ENCODE measurements around the gene SRSF9. TPM values are rescaled to one million over a fixed set of nuclear protein-coding genes. Genes with fewer than 3 reads are reported as not detected.

SRSF9 gene
- total RNA-seq, 1 donor from 2014 or later = 151 TPM

GRCh38 chr12:120432772-120433525, 36.6 kb downstream of the SRSF9 start:
- TF ChIP-seq CTCF (IDR thresholded peaks at IDR 0.05) = no peak
- H3K4me3 Mint-ChIP-seq (ENCODE audit: unreplicated experiment) = no peak overlapping the region
- no peak for DNase-seq (ENCODE audit: extremely low spot score, unreplicated experiment)
- no peaks in the 10 kb centered on the region for H3K36me3 Mint-ChIP-seq (ENCODE audit: unreplicated experiment)
- no peak overlapping the region for H3K27ac Mint-ChIP-seq (ENCODE audit: unreplicated experiment)
- H3K9me3 Mint-ChIP-seq (ENCODE audit: unreplicated experiment) = no peaks in the 10 kb centered on the region
- H3K27me3 Mint-ChIP-seq (ENCODE audit: unreplicated experiment) = no peaks in the 10 kb centered on the region
- peaks cover 8% of the 10 kb centered on the region for H3K4me1 Mint-ChIP-seq (ENCODE audit: unreplicated experiment)

DNA sequence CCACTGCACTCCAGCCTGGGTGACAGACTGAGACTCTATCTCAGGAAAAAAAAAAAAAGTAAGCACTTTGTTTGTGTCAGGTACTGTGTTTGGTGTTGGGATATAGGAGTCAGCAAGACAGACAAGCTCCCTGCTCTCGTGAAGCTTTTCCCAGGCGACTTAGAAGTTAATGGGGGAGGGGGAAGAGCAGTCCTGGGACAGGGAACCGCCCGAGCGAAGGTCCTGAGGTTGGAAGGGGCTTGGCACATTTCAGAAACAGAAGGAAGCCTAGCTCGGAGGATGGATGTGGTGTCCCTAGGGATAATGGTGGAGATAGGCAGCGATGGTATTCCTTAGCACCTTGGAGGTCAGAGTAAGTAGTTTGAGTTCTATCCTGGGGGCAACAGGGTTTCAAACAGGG, 40.2 kb downstream of the SRSF9 start:
- no peak for TF ChIP-seq CTCF (IDR thresholded peaks at IDR 0.05)
- no peak for DNase-seq (ENCODE audit: extremely low spot score, unreplicated experiment)
- Mint-ChIP-seq H3K36me3 (ENCODE audit: unreplicated experiment) (no peaks in the 10 kb centered on the region), H3K4me3 (ENCODE audit: unreplicated experiment) (no peak overlapping the region), H3K27me3 (ENCODE audit: unreplicated experiment) (no peaks in the 10 kb centered on the region), H3K27ac (ENCODE audit: unreplicated experiment) (no peak overlapping the region), H3K4me1 (ENCODE audit: unreplicated experiment) (peaks cover 1% of the 10 kb centered on the region), H3K9me3 (ENCODE audit: unreplicated experiment) (no peaks in the 10 kb centered on the region)

DNA sequence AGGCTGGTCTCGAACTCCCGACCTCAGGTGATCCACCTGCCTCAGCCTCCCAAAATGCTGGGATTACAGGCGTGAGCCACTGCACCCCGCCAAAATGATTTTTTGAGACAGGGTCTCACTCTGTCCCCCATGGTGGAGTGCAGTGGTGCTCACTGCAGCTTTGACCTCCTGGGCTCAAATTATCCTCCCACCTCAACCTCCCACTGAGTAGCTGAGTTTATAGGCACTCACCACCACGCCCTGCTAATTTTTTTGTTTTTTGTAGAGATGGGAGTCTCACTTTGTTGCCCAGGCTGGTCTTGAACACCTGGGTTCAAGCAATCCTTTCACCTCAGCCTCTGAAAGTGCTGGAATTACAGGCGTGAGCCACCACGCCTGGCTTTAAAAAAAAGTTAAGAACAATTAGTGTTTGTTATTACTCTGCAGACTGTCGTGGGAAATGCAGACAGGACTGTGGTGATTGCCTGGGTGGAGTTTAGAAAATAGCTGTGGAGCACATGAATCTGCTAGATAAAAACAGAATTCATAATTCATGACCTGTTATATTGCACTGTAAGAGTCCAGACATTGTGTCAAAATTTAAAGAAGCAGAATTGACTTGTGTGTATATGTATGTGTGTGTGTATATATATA, 40.8 kb downstream of the SRSF9 start:
- Mint-ChIP-seq H3K36me3 (ENCODE audit: unreplicated experiment) (no peaks in the 10 kb centered on the region), H3K4me1 (ENCODE audit: unreplicated experiment) (peaks cover 1% of the 10 kb centered on the region), H3K9me3 (ENCODE audit: unreplicated experiment) (no peaks in the 10 kb centered on the region), H3K27ac (ENCODE audit: unreplicated experiment) (no peak overlapping the region), H3K4me3 (ENCODE audit: unreplicated experiment) (no peak overlapping the region), H3K27me3 (ENCODE audit: unreplicated experiment) (no peaks in the 10 kb centered on the region)
- no peak for DNase-seq (ENCODE audit: extremely low spot score, unreplicated experiment)
- no peak for TF ChIP-seq CTCF (IDR thresholded peaks at IDR 0.05)

- H3K4me1 Mint-ChIP-seq (ENCODE audit: unreplicated experiment) = peaks cover 1% of the 10 kb centered on the region
- no peaks in the 10 kb centered on the region for H3K9me3 Mint-ChIP-seq (ENCODE audit: unreplicated experiment)
- H3K4me3 Mint-ChIP-seq (ENCODE audit: unreplicated experiment) = no peak overlapping the region
- H3K27me3 Mint-ChIP-seq (ENCODE audit: unreplicated experiment) = no peaks in the 10 kb centered on the region
- no peak for DNase-seq (ENCODE audit: extremely low spot score, unreplicated experiment)
- H3K36me3 Mint-ChIP-seq (ENCODE audit: unreplicated experiment) = no peaks in the 10 kb centered on the region
- TF ChIP-seq CTCF (IDR thresholded peaks at IDR 0.05) = no peak
- no peak overlapping the region for H3K27ac Mint-ChIP-seq (ENCODE audit: unreplicated experiment)
These were observed 43.8 kb downstream of the SRSF9 start for GRCh38 chr12:120425797-120426196.

- Mint-ChIP-seq H3K27ac (ENCODE audit: unreplicated experiment) (no peak overlapping the region), H3K27me3 (ENCODE audit: unreplicated experiment) (no peaks in the 10 kb centered on the region)
These were observed 46.6 kb downstream of the SRSF9 start for GRCh38 chr12:120422892-120423456.

More at GRCh38 chr12:120422892-120423456, 46.6 kb downstream of the SRSF9 start:
- no peaks in the 10 kb centered on the region for H3K36me3 Mint-ChIP-seq (ENCODE audit: unreplicated experiment)
- H3K4me3 Mint-ChIP-seq (ENCODE audit: unreplicated experiment) = no peak overlapping the region
- TF ChIP-seq CTCF (IDR thresholded peaks at IDR 0.05) = no peak
- no peaks in the 10 kb centered on the region for H3K4me1 Mint-ChIP-seq (ENCODE audit: unreplicated experiment)
- H3K9me3 Mint-ChIP-seq (ENCODE audit: unreplicated experiment) = no peaks in the 10 kb centered on the region
- DNase-seq (ENCODE audit: extremely low spot score, unreplicated experiment) = no peak
